Measurements from ENCODE around the gene MSRB3. TPM values are rescaled to one million over a fixed set of nuclear protein-coding genes. Genes with fewer than 3 reads are reported as not detected.
A peak's percentile ranks its signal among the peaks of the same experiment; 100 is the strongest.

Gene MSRB3
- total and polyA plus RNA-seq, 2 donors (not counting 1 experiment from before 2014, with no cell fraction given): 46.9 to 105 TPM

DNA sequence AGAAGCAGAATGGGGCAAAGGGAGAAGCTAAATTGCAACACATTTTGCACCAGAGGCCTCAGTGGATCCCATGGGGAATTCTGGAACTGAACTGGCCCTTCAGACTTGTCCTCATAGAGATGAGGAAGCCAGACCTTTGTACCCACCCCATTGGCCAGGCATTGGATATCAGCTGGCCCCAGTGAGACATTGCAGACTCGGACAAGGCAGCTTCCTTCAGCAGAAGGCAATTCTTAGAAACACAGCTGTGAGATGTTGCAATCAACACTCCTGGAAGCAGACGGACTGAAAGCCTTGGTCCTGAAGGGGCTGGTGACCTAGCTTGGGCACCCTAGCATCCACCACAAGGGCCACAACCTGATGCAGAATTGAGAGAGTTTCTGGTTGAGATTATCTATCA lies 218.1 kb downstream of the MSRB3 start:
- no peak for TF ChIP-seq EZH2 (IDR thresholded peaks at IDR 0.05; ENCODE audit: low read length, missing control alignments)
- TF ChIP-seq, protein P1, sequence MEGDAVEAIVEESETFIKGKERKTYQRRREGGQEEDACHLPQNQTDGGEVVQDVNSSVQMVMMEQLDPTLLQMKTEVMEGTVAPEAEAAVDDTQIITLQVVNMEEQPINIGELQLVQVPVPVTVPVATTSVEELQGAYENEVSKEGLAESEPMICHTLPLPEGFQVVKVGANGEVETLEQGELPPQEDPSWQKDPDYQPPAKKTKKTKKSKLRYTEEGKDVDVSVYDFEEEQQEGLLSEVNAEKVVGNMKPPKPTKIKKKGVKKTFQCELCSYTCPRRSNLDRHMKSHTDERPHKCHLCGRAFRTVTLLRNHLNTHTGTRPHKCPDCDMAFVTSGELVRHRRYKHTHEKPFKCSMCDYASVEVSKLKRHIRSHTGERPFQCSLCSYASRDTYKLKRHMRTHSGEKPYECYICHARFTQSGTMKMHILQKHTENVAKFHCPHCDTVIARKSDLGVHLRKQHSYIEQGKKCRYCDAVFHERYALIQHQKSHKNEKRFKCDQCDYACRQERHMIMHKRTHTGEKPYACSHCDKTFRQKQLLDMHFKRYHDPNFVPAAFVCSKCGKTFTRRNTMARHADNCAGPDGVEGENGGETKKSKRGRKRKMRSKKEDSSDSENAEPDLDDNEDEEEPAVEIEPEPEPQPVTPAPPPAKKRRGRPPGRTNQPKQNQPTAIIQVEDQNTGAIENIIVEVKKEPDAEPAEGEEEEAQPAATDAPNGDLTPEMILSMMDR (conservative IDR thresholded peaks at IDR 0.05 in 1 of 2, IDR thresholded peaks at IDR 0.05 in 1 of 2; ENCODE audit: low read depth in 1 of 2, low read length in 2 of 2): no peak
- Histone ChIP-seq H3K79me2 (ENCODE audit: control insufficient read depth, insufficient read depth, low read length) (no peaks in the 10 kb centered on the region), H4K20me1 (ENCODE audit: control insufficient read depth, extremely low read depth, insufficient read depth, low read length) (no peaks in the 10 kb centered on the region), H3K4me1 (ENCODE audit: control insufficient read depth, extremely low read depth, insufficient read depth, low read length) (peaks cover 31% of the 10 kb centered on the region), H3K9ac (ENCODE audit: insufficient read depth, low read length) (no peak overlapping the region), H2AFZ (ENCODE audit: low read length) (no peak overlapping the region), H3K9me3 (ENCODE audit: control insufficient read depth, insufficient read depth, low read depth, low read length) (no peaks in the 10 kb centered on the region), H3K4me3 (replicated peaks in 1 of 4; ENCODE audit: control extremely low read depth in 1 of 4, insufficient read depth in 1 of 4, low read depth in 3 of 4, low read length in 4 of 4) (no peak overlapping the region), H3K27ac (ENCODE audit: insufficient read depth, low read length) (no peak overlapping the region), H3K4me2 (ENCODE audit: extremely low read depth, insufficient read depth, low read length) (no peak overlapping the region), H3K27me3 (ENCODE audit: control insufficient read depth, insufficient read depth, low read length) (no peaks in the 10 kb centered on the region), H3K36me3 (ENCODE audit: control insufficient read depth, insufficient read depth, low read length) (no peaks in the 10 kb centered on the region)
- peak in 1 of 2 donors; percentile 73 for DNase-seq (ENCODE audit: low read depth in 2 of 2)

GRCh38 chr12:65497660-65498059 lies 219.2 kb downstream of the MSRB3 start:
- Histone ChIP-seq H2AFZ (ENCODE audit: low read length) (no peak overlapping the region), H3K27ac (ENCODE audit: insufficient read depth, low read length) (no peak overlapping the region), H3K9ac (ENCODE audit: insufficient read depth, low read length) (no peak overlapping the region), H3K27me3 (ENCODE audit: control insufficient read depth, insufficient read depth, low read length) (no peaks in the 10 kb centered on the region), H3K36me3 (ENCODE audit: control insufficient read depth, insufficient read depth, low read length) (no peaks in the 10 kb centered on the region), H3K4me2 (ENCODE audit: extremely low read depth, insufficient read depth, low read length) (no peak overlapping the region), H3K4me1 (ENCODE audit: control insufficient read depth, extremely low read depth, insufficient read depth, low read length) (peaks cover 31% of the 10 kb centered on the region), H3K79me2 (ENCODE audit: control insufficient read depth, insufficient read depth, low read length) (no peaks in the 10 kb centered on the region), H4K20me1 (ENCODE audit: control insufficient read depth, extremely low read depth, insufficient read depth, low read length) (no peaks in the 10 kb centered on the region), H3K4me3 (replicated peaks in 1 of 4; ENCODE audit: control extremely low read depth in 1 of 4, insufficient read depth in 1 of 4, low read depth in 3 of 4, low read length in 4 of 4) (no peak overlapping the region), H3K9me3 (ENCODE audit: control insufficient read depth, insufficient read depth, low read depth, low read length) (no peaks in the 10 kb centered on the region)
- TF ChIP-seq, protein P1 (conservative IDR thresholded peaks at IDR 0.05 in 1 of 2, IDR thresholded peaks at IDR 0.05 in 1 of 2; ENCODE audit: low read depth in 1 of 2, low read length in 2 of 2): no peak
- TF ChIP-seq EZH2 (IDR thresholded peaks at IDR 0.05; ENCODE audit: low read length, missing control alignments): no peak
- DNase-seq (ENCODE audit: low read depth in 2 of 2): peak in 1 of 2 donors; percentile 87

DNA sequence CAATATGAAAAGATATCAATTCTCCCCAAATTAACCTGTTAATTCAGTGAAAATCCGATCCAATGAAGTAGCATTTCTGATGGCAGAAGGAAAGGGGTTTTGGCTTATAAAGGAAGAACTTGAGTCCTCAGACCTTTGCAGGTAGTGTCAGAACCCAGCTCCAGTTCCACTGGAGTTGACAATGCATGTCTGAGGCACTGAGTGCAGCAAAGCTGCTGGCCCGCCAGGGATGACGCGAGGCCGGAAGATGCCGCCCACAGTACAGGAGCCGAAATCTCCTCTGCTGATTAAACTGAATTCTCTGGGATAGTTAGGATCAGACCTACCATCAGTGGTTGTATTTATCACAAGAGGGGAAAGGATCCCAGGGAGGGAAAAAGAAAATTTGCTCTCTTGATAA lies 220.7 kb downstream of the MSRB3 start:
- no peak overlapping the region for H3K27ac ChIP-seq (ENCODE audit: insufficient read depth, low read length)
- no peak overlapping the region for H3K4me2 ChIP-seq (ENCODE audit: extremely low read depth, insufficient read depth, low read length)
- H3K4me1 ChIP-seq (ENCODE audit: control insufficient read depth, extremely low read depth, insufficient read depth, low read length): peaks cover 29% of the 10 kb centered on the region
- H3K27me3 ChIP-seq (ENCODE audit: control insufficient read depth, insufficient read depth, low read length): no peaks in the 10 kb centered on the region
- no peak overlapping the region for H2AFZ ChIP-seq (ENCODE audit: low read length)
- no peaks in the 10 kb centered on the region for H3K36me3 ChIP-seq (ENCODE audit: control insufficient read depth, insufficient read depth, low read length)
- no peak for DNase-seq (ENCODE audit: low read depth in 2 of 2)
- H4K20me1 ChIP-seq (ENCODE audit: control insufficient read depth, extremely low read depth, insufficient read depth, low read length): no peaks in the 10 kb centered on the region
- no peak overlapping the region for H3K9ac ChIP-seq (ENCODE audit: insufficient read depth, low read length)
- H3K79me2 ChIP-seq (ENCODE audit: control insufficient read depth, insufficient read depth, low read length): no peaks in the 10 kb centered on the region
- no peak for TF ChIP-seq EZH2 (IDR thresholded peaks at IDR 0.05; ENCODE audit: low read length, missing control alignments)
- TF ChIP-seq, protein P1 (conservative IDR thresholded peaks at IDR 0.05 in 1 of 2, IDR thresholded peaks at IDR 0.05 in 1 of 2; ENCODE audit: low read depth in 1 of 2, low read length in 2 of 2): no peak
- H3K4me3 ChIP-seq (replicated peaks in 1 of 4; ENCODE audit: control extremely low read depth in 1 of 4, insufficient read depth in 1 of 4, low read depth in 3 of 4, low read length in 4 of 4): no peak overlapping the region
- H3K9me3 ChIP-seq (ENCODE audit: control insufficient read depth, insufficient read depth, low read depth, low read length): no peaks in the 10 kb centered on the region
